Erythroblast (primary cell): ENCODE data around the gene TFCP2.

ENCODE experiments used
- DNase-seq, 2 experiments: peaks; one replicate each; lab custom pipeline; 2025; lab: John Stamatoyannopoulos, UW
- GATA1 ChIP-seq: IDR thresholded peaks from 2 replicates; pipeline ENCODE4 v1.6.1; 2011; ENCODE audit warnings: low read depth, mild to moderate bottlenecking, control low read depth, low read length, moderate library complexity
- POLR2A ChIP-seq: IDR thresholded peaks from 2 replicates; pipeline ENCODE4 v1.6.1; 2011; ENCODE audit warnings: mild to moderate bottlenecking, low read length

TFCP2 gene

GRCh38 chr12:51047655-51048540 is 125.0 kb downstream of the TFCP2 start, which contains the start of gene LETMD1:
Gene LETMD1 (plus strand): TSS chr12:51048327. CDS start chr12:51048357, 30 bp downstream.
- TF ChIP-seq POLR2A: peak; percentile 98
- no peak for TF ChIP-seq GATA1
- DNase-seq: peak; percentile 97 to 98
